ENCODE results near the gene PRSS38.
A peak's percentile ranks its signal among the peaks of the same experiment; 100 is the strongest.

Gene PRSS38

DNA sequence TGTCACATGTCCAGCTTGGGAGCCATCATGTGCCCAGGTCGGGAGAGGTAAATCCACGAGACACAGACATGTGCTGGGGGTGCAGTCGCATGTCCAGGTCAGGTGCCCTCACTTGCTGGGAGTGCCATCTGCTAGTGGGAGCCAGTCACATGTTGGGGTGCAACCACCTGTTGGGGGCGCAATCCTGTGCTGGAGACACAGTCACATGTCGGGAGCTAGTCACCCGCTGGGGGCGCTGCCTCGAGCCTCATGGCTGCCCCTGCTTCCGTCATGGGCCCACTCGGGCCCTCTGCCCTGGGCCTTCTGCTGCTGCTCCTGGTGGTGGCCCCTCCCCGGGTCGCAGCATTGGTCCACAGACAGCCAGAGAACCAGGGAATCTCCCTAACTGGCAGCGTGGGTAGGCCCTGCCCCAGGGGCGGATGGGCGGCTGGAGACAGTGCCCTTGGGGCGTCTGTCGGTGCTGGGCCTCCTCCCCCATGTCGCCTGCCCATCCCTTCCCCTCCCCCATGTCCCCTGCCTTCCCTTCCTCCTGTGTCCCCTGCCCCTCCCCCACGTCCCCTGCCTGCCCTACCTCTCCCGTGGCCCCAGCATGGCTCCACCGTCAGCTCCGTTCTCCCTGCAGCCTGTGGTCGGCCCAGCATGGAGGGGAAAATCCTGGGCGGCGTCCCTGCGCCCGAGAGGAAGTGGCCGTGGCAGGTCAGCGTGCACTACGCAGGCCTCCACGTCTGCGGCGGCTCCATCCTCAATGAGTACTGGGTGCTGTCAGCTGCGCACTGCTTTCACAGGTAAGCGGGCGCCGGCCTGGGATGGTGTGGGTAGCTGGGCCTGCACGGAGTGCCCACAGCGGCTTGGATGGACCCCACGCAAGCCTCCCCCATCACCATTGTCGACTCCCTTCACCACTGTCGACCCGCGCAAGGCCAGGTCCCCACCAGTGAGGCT lies at the start of gene PRSS38:
PRSS38 (plus strand) TSS at position 208 of the 942 bp plus-strand sequence; CDS start at position 250, 42 bp downstream.
- no peak for DNase-seq

- peak; percentile 34 to 58 for DNase-seq
These were observed 49.4 kb upstream of the PRSS38 start for GRCh38 chr1:227766015-227766634.

DNA sequence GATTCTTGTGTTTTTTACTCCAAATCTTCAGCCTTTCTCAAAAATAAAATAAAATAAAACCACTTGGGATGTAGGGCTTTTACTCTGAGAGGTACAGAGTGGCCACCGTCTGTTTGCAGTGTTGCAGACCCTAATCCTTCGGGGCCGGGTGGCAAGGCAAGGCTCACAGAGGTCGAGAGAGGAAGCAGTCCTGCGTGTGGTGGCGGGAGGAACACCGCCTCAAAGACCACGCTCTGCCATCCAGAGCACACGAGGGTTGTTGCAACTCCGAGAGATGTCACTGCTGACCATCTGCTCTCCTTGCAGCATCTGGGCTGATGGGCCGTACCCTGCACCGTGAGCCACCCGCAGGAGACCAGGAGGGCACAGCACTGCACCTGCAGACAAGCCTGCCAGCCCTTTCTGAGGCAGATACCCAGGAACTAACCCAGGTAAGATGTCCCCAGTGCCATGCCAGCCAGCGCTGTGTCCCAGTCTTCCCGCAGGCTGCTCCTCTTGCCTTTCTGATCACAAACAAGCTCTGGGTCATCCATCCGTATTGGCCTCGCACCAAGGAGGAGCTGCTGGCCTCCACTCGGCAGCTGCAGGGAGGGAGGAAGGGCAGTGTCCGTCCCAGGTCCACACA lies 48.7 kb upstream of the PRSS38 start:
- DNase-seq = no peak

DNA sequence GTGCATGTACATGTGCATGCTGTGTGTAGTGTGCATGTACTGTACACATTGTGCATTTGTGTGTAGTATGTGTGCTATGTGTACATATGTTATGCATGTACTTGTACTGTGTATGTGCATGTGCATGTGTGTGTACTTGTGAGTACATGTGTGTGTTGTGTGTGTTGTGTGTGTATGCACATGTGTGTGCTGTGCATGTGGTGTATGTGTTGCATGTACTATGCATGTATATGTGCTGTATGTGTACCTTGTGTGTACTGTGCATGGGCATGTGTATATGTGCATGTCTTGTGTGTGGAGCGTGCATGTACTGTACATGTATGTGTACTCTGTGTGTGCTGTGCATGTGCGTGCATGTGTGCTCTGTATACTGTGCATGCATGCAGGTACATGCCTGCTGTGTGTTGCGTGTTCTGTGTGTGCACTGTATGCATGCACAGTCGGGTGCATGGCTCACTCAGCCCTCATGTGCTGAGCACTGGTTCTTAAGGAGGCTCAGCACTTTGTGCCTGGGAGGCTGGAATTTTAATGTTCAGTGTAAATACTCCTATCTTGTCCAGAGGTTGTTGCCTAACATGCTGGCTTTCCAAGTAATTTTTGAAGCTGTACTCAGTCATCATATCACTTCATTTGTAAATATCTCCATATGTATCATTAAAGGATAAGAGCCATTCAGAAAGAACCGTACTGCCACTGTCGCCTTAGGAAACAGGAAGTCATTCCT lies 47.9 kb upstream of the PRSS38 start:
- no peak for DNase-seq

GRCh38 chr1:227768125-227768439 lies 47.4 kb upstream of the PRSS38 start:
- no peak for DNase-seq

DNA sequence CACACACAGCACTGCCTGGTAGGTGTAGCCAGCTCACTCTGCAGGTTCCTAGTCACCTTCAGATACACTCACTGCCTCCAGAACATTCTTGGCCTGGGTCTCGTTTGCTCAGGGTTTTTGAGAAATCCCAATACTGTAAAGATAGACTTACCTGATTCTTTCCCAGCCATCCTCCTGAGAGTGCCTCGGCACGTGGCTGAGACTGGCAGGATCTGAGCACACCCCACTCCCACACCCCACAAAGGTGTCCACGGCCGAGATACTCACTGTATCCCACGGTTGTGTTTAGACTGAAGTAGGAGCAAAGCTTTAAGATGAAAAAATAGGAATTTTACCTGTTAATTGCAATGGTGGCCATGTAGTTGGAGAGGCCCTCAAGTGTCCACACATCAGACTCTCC lies 46.8 kb upstream of the PRSS38 start:
- DNase-seq = no peak

- DNase-seq = no peak
These were observed 46.2 kb upstream of the PRSS38 start for GRCh38 chr1:227769047-227769935.

DNA sequence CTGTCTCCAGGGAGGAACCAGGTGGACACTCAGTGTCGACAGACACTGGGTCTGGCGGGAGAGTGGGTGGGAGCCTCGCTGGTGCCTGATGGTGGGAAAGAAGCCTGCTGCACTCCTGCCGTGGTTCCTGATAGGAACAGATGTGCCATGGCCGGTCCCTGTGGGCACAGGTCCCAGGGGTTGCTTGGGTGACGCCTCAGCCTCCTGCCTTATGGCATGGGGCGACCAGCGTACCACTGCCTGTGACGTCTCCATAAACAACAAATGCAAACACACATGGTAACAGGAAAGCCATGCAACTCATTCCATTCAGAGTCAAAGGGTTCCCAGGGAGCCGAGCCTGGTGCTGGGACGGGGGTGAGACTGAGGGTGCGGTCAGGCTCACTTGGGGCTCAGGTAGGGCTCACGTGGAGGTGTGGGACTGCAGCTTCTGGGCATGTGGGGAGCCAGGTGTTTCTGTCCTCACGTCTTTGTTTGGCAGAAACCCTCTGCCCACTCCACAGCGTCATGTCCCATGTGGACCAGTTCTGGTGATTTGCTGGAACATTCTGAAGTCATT lies 45.5 kb upstream of the PRSS38 start:
- no peak for DNase-seq

GRCh38 chr1:227770812-227771211 lies 44.7 kb upstream of the PRSS38 start:
- DNase-seq = no peak

- DNase-seq = no peak
These were observed 44.1 kb upstream of the PRSS38 start for GRCh38 chr1:227771326-227771725.

DNA sequence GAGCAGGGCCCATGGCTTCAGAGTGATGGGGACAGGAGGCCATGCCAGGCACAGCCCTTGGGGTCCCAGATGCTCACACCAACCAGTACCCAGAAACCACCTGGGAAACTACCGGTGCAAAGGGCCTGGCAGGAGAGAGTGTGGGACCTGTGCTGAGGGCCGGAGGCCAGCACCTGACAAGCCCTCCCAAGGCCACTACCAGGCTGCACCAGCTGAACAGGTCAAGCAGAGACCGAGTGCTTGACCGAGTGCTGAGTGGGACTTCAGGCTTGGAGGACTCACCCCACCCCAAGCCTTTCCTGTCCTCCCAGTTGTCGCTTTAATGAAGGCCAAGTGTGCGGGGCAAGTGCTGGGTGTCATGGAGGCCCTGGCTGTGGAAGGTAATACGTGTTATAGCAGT lies 43.7 kb upstream of the PRSS38 start:
- DNase-seq = no peak

- no peak for DNase-seq
These were observed 41.9 kb upstream of the PRSS38 start for GRCh38 chr1:227773558-227773957.

DNA sequence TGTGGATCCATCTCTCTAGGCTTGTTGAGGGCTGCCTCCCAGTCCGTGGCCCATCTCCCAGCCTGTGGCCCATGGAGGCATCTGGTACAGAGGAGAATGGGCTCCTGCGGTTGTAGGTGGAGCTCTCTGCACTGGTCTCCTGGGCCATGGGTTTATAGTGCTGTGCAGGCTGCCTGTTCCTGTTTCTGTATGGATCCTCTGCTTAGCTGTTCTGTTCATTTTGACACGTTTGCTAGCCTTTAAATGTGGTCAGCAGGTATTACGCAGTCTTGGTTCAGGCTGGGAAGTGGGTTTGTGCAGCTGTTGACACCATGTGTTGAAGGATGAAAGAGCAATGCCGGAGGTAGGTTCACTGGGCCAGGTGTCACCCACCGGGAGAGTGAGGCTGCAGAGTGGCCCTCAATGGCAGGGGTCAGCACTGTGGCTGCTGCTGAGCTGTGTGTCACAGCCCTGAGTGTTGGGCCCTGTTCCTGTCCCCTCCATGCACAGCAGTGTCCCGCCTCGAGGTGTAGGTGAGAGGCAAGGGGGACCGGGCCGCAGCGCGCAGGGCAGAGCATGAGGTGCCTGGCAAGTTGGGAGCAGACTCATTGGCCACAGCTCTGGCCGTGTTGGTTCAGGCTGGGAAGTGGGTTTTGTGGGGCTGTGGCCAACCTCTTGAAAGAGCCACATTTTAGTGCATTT lies 41.3 kb upstream of the PRSS38 start:
- no peak for DNase-seq

DNA sequence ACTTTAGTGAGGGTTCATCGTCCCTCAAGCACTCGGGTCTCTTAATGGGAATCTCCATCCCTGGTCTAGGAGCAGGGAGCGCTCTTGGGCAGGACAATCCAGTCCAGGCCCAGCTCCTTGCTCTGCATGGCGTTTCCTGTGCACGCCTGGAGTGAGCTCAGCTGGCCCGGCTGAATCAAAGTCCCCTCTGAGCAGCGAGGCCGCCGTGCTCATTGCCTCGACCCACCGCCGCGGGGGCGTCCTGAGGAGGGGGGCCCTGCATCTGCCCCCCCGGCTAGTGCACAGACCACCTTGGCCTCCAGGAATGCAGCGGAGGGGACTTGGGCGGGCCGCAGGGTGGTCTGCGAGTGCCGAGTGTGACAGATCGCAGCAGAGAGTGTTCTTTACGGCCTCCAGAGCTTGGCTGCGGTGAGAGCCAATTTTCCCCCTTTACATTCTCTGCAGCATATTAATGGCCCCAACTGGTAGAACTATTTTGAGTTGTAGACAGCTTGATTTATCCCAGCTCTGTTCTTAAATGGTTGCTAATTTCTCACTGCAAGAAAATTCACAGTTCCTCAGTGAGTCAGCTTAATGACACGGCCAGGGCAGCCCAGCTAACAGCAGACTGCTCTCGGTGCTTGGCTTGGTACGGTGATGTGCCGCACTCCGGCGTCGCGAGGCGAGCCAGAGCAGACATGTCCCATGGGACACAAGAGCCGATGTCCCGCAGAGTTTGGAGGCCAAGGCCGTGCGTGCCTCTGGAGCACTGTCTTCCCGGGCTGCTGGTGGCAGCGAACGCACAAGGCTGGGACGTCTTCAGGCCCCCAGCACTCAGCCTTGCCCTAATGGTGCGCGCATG lies 40.4 kb upstream of the PRSS38 start:
- no peak for DNase-seq

- no peak for DNase-seq
These were observed 39.6 kb upstream of the PRSS38 start for GRCh38 chr1:227775841-227776240.

- DNase-seq = no peak
These were observed 39.1 kb upstream of the PRSS38 start for GRCh38 chr1:227776331-227776771.

DNA sequence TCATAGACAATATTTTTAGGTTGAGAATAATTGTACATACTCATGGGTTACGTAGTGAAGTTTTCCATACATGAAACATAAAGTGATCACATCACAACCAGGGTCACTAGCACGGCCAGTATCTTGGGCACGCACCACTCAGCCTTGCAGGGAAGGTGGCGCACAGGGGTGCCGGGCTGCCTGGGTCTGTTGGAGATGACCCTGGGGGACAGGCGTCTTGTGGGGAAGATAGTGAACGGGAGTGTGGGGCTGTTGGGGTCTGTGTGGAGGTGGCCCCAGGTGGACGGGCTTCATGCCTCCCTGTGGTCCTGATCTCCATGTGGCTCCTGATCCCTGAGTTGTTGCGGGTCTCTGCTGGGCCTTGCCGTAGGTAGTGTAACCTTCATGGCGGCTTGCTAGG lies 38.3 kb upstream of the PRSS38 start:
- no peak for DNase-seq

GRCh38 chr1:227777646-227778045 lies 37.8 kb upstream of the PRSS38 start:
- no peak for DNase-seq

DNA sequence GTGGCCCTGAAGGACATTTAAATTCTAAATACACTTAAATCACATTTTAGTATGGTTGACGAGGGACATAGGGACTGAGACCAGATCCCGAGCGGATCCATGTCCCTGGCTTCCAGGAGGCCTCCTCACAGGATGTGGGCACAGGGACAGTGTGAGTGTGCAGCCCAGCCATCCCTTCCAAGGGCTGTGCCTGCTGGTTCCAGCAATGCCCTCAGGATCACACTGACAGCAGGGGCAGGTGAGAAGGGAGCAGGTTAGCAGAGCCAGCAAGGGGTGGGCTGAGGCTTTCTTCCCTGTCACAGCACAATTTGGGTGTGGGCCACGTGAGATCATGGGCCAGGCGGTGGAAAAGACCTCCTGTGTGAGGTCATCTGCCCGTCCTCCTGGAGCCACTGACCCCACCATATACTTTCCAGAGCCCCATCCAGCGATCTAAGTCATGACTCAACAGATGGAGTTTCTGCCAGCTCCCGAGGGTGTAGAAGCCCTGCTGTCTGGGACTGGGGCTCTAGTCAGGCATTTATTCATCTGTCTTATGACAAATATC lies 37.0 kb upstream of the PRSS38 start:
- DNase-seq = no peak

DNA sequence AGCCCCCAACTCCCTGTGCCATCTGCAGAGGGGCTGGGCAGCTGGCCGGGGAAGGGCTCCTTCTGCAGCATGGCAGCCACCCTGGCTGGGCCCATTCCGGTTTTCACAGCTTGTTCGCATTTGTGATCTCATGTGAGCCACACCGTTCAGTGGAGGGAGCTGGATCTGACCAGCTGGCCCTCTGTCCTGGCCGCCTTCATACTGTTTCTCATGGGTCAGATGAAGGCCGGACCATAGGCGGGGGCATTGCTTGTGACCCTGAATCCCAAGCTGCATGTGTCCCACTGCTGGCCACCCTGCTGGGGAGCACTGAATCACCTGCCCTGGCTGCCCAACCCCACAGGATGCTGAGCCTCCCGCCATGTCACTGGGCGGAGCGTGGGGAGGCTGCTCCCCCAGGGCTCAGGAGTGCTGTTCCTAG lies 36.4 kb upstream of the PRSS38 start:
- no peak for DNase-seq

Measured in stimulated activated CD4-positive, alpha-beta T cell treated with anti-CD3 and anti-CD28 coated beads, Interleukin-4, amount 100 ng/mL, for 4 hours (primary cell).